Measurements from ENCODE around the gene CLDN7.
A peak's percentile ranks its signal among the peaks of the same experiment; 100 is the strongest.
"Not testable (repeated sequence)": the region's sequence is repeated elsewhere in the genome, so short reads cannot be mapped to it uniquely, and the experiment has no call there.

Gene CLDN7

GRCh38 chr17:7256766-7257456, 5.4 kb downstream of the CLDN7 start:
- DNase-seq (ENCODE audit: low read depth in 3 of 3) = no peak

DNA sequence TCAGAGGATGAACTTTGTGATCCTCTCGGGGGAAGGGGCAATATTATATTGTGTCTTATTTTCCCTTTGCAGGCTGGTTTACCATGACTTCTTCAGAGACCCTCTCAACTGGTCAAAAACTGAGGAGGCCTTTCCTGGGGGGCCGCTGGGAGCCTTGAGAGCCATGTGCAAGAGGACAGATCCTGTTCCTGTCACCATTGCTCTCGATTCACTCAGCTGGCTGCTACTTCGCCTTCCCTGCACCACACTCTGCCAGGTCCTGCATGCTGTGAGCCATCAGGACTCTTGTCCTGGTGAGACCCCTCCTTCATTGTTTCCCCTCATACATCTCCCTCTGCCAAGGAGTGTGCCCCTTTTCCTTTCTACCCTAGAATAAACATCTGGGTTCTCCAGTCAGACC, 7.8 kb downstream of the CLDN7 start:
- DNase-seq (ENCODE audit: low read depth in 3 of 3) = no peak

DNA sequence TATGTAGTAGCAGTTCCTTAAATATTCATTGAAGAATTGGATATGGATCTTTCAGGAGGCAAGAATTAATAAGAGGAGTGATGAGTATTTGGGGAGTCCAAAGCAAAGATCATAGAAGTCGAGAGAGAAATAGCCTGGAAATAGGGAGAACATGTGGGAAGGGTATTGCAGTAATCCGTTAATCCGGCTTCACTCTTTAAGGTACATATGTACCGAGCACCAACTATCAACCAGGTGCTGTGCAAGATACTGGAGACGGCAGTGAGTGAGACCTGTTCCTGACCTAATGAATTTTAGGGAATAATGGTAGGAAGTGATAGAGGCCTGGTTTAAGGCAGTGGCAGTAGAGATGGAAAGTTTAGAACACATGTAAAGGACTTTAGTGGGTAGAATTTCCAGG, 9.2 kb downstream of the CLDN7 start:
- DNase-seq (ENCODE audit: low read depth in 3 of 3) = no peak

DNA sequence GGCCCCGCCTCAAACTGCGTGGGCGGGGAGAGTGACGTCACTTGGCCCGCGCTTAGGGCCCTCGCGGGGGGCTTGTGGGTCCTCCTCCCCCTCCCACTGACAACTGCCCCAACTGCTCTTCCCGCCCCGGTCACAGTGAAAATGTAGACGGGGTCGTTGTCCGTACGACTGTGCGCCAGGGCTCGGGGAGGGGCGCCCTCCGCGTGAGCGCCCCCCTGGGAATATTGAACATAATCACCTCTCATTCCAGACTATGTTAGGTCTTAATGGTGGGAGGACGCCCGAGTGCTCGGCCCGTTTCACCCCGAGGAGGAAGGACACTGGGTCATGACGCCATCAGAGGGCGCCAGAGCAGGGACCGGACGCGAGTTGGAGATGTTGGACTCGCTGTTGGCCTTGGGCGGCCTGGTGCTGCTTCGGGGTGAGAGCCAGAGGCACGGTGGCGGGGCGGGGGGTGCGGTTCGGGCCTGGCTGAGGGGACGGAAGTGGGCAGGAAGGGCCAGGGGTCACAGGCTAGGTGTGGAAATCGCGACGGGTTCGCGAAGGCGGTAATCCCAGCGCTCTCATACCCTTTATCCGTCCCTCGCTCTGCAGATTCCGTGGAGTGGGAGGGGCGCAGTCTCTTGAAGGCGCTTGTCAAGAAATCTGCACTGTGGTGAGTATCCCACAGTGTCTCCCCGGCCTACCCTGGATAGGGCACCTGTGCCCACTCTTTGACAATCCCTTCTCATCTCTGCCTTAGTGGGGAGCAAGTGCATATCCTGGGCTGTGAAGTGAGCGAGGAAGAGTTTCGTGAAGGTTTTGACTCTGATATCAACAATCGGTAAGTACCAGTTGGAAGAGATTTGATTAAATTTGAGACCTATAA, 9.9 kb downstream of the CLDN7 start, which contains the start of gene ELP5:
TSS of gene ELP5 (plus strand) at position 40 of the 868 bp plus-strand sequence. CDS start at position 376, 336 bp downstream.
- peak; percentile 70 to 91 (median 82) for DNase-seq (ENCODE audit: low read depth in 3 of 3)

DNA sequence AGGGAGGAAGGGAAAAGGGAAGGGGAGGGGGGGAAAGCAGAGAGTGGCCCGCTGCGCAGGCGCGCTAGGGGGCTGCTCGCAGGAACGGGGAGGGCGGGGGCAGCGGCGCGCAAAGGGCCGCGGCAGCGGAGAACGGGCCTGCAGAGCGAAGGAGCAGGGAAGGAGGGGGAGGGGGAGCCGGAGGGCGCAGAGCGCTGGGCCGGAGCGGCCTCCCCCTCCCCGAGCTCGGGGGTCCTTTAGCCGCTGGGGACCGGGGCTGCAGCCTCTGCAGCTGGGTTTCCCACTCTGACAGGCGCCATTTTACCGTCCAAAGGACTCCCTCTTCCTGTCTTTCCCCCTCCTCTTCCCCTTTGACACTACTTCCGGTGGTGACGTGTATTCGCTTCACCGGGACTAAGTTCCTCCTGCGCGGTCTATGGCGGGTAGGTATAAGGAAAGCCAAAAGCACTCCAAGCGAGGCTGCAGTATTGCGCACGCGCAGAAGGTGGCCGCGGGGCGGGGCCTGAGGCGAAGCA, 10.6 kb downstream of the CLDN7 start, which contains the start of gene CTDNEP1:
TSS of gene CTDNEP1 (minus strand) at position 74 of the 515 bp plus-strand sequence. CDS start 438 bp downstream, outside the sequence.
- DNase-seq (ENCODE audit: low read depth in 3 of 3) = peak; percentile 96 to 99 (median 98)

DNA sequence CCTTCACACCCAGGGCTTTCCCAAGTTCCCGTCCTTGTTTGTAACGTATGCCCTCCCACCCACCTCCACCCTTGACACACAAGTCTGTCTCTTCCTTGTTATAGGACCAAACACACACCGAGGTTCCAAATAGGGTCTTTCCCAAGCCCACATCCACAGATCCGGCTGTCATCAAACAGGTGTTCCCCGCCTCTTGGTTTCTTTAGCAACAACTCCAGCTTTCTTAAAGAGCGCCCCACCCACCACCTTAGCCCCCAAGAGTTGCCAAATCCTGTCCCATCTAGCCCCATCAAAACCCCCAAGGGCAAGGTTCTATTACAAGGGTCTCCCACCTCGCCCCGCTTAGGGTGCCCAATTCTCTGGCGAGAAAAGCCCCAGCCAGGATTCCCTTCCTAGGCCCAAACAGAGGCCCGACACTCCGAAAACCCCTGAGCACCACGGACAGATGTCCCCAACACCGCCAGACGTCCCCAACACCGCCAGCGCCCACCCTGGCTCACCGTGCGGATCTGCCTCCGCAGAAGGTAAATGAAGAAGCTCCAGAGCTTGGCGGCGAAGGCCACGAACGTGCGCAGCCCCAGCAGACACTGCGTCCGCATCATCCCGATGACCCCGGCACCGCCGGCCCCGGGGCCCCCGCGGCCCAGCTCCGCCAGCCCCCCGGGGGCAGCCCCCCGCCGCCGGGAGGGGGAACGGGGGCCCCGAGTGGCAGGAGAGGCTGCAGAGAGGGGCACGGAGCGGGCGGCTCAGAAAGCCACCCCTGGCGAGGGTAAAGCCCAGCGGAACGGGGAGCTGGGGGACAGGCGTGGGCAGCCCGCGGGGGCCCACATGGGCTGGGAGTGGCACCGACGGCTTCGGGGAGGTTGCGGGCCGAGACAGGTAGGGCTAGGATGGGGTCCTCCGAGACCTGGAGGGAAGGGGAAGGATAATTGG, 11.3 kb downstream of the CLDN7 start:
- DNase-seq (ENCODE audit: low read depth in 3 of 3) = no peak

DNA sequence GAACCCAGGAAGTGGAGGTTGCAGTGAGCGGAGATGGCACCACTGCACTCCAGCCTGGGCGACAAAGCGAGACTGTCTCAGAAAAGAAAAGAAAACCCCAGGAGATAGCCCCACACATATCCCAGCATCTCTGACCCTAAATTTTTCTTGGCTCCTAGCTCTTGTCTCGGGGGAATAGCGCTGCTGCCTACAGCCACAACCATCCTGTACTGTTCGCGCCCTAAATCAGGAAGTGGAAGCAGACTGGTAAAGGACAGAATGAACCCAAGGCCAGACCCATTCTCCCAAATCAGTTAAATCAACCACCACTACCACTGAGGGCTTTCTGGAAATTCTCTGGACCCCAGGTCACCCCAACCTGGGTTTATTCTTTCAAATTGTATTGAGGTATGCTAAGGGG, 12.4 kb downstream of the CLDN7 start:
- DNase-seq (ENCODE audit: low read depth in 3 of 3) = no peak

GRCh38 chr17:7249214-7249613, 13.1 kb downstream of the CLDN7 start:
- no peak for DNase-seq (ENCODE audit: low read depth in 3 of 3)

DNA sequence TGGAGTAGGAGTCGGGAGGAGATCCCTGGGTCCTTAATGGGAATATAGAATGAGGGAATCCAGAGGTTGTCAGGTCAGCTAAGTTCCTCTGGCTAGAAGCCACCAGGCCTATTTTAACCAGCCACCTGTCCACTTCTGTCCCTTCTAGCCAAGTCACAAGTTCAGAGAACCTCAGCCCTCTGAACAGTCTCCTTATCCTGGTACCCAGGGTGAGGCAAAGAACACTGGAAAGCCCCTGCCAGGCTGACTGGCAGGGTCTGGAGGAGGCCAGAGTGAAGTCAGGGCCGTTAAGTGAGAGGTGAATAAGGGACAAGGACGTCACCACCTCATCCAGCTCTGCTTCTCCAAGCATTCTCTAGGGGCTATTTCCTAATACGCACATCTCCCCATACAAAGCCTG, 13.5 kb downstream of the CLDN7 start:
- no peak for DNase-seq (ENCODE audit: low read depth in 3 of 3)

DNA sequence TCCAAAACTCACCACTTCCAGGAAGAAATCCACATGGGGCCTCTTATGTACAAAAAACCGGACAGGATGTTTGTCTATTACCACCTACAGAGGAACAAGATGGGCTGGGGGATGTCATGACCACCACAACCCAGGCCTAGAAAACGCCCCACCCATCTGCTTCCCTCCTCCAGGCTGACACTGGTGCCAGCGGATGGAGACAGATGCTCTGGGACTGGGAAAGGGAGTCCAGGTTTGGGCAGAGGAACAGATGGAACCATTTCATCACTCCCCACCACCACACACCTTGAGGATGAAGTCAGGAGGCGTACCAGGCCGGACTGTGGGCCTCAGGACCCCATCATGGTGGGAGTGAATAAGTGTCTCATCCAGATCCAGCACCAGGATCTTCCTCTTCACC, 15.5 kb downstream of the CLDN7 start:
- no peak for DNase-seq (ENCODE audit: low read depth in 3 of 3)

DNA sequence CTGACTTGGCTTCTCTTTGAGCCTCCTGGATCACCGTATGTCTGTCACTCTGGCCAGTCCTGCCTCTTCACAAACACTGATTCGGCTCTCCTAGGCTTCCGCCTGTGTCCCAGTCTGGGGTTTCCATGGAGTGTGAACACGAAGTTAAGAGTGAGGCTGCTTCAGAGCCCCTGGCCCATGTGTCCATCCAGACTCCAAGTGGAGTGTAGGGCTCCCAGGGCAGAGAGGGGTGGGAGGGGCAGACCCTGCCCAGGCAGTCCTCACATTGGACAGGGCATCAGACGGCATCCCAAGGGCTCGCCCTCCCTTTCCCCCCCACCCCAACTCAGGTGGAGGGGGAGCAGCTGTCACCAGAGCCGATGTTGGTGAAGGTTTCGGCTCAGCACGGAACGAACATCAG, 18.4 kb downstream of the CLDN7 start:
- DNase-seq (ENCODE audit: low read depth in 3 of 3) = not testable (repeated sequence)

GRCh38 chr17:7243453-7243729, 18.9 kb downstream of the CLDN7 start:
- no peak for DNase-seq (ENCODE audit: low read depth in 3 of 3)

- DNase-seq (ENCODE audit: low read depth in 3 of 3) = peak; percentile 81 to 91 (median 88)
These were observed 19.4 kb downstream of the CLDN7 start for GRCh38 chr17:7242717-7243452.

DNA sequence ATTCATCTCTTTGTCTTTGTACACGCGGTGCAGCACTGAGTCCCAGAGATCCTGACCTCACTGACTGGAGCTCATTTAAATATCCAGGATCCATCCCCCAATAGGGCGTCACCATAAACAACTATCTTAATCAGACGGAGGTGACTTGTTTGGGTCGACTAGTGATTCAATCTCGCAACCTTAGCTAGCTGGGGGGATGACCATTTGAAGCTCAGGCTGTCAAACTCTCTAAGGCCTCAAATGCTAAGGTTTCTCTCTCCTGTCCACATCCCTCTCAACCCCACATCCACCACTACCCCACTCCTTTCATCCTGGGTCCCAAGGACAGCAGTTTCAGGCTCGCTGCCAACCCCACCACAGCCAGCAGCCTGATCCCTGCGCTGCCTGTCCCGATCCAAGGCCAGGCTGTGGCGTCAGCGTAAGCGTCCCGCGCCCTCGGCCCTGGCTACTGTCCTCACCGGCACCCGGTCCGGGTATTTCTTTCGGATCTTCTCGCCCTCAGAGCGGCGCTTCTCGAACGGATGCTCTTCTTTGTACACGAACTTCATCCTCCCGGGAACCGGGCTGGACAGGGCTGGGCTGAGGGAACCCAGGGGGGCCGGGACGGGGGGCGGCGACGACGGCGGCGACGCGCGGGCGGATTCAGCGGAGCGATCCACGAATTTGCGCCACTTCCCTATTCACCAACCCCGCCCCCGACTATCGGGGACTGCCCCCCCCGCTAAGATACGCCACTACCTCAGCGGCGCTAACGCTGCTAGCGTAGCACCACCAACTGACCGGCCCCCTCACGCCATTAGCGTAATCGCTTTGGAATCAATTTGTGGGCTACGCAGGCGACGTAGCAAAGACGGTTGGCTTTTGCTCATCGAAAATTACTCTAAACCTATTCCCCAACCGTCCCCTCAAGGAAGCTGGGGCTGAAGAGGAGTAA, 20.2 kb downstream of the CLDN7 start, which contains the start of gene GABARAP:
TSS of gene GABARAP (minus strand) at position 667 of the 934 bp plus-strand sequence. CDS start at position 548, 119 bp downstream.
- peak; percentile 87 to 91 (median 89) for DNase-seq (ENCODE audit: low read depth in 3 of 3)

DNA sequence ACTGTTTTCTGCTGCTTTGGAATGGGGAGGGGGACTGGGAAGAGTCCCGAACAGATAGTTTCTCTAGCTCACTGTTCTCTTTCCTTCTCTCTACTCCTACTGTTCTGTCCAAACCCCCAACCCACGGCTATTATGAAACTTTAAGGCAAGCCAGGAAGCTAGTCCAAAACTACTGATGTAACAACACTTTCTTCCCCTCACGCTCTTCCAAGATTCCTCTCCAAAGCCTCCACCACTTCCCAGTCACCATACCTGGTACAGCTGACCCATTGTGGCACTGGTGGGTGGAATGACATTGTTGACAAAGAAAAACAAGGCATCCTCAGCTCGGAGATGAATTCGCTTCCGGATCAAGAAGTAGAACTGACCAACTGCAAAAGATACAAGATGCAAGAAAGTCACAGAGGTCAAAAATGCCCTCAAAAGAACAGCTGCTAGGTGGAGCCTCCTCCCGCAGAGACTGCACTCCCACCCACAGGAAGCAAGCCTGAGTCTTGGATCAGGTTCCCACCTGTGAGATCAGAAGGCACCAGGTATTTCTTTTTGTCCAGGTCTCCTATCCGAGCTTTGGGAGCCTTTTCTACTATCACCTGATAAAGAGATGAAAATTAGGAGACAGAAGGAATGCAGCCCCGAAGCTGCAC, 21.1 kb downstream of the CLDN7 start:
- no peak for DNase-seq (ENCODE audit: low read depth in 3 of 3)

DNA sequence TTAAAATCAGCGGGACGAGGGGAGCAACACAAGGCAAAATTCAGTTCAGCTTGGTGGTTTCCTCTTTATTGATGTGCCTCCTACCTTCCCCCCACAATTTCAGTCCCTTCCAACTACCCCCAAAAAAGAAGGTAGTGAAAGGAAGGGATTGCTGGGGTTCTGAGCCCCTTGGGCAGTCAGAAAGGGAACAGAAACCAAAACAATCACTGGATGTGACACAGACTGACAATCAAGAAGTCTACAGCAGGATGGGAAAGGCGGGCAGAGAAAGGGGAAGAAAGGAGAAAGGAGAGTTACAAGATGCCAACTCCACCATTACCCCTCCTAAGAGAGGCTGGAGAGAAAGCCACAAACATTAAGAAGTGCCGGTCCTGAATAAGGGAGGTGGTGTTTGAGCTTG, 21.9 kb downstream of the CLDN7 start:
- DNase-seq (ENCODE audit: low read depth in 3 of 3) = no peak

DNA sequence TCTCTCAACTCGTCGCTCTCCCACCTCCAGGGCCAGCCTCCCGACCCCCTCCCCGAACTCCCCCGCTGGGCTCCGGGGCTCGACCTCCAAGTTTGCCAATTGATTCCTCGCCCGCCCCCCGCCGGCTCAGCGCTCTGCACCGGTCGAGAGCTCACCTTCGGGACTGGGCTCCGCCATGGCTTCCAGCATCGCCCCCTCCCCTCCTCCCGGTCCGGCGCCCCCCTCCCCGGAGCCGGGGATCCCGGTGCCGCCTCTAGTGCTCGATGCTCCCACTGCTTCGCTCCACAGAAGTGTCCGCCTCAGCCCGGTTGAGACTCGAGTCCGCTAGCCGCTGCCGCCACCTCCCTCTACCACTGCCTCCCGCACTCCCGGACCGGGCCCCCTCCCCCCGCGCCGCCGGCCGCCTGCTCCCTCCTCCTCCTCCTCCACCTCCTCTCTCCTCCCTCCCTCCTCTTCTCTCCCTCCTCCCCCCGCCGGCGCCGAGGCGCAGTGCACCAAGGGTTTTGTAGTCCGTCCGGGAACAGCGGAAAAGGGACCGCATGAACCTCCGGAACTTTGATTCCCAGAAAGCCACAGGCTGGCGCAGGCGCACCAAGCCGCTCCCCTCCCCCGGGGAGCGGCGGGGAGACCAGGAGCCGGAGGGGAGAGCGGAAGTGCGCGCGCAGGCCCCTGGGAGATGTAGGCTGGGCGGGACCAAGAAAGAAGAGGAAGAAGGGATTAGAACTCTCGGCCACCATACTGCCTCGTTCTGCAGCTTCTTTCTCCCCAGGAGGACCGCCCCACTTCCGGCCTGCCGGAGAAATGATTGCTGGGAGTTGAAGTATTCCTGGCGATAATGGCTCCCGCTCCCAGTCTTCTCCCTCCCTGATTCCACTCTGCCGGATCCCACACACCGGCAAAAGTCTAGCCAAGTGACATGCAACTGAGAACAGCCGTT, 22.9 kb downstream of the CLDN7 start, which contains the start of gene PHF23:
TSS of gene PHF23 (minus strand) at position 367 of the 937 bp plus-strand sequence. CDS start at position 189, 178 bp downstream.
- peak; percentile 94 to 97 (median 96) for DNase-seq (ENCODE audit: low read depth in 3 of 3)

All from stimulated activated CD4-positive, alpha-beta T cell treated with anti-CD3 and anti-CD28 coated beads, TNF-alpha, amount 100 ng/mL, for 24 hours (primary cell).